Measurements from ENCODE around the gene RCBTB1.
A peak's percentile ranks its signal among the peaks of the same experiment; 100 is the strongest.

Gene RCBTB1

GRCh38 chr13:49627831-49628652 is 42.7 kb upstream of the RCBTB1 start, which contains the start of gene ARL11:
ARL11 (plus strand) TSS chr13:49628507; CDS start chr13:49630448, 1,941 bp downstream.
- TF ChIP-seq CTCF (conservative IDR thresholded peaks at IDR 0.05; ENCODE audit: low read depth, low read length): no peak
- DNase-seq (ENCODE audit: low read depth): no peak
- no peak within 1 kb of the TSS for H3K4me3 ChIP-seq (ENCODE audit: low read depth, low read length)

- no peak for TF ChIP-seq CTCF (conservative IDR thresholded peaks at IDR 0.05; ENCODE audit: low read depth, low read length)
- H3K4me3 ChIP-seq (ENCODE audit: low read depth, low read length): no peak overlapping the region
- DNase-seq (ENCODE audit: low read depth): peak; percentile 30
Measured at GRCh38 chr13:49625392-49626079, 40.2 kb upstream of the RCBTB1 start.

- H3K4me3 ChIP-seq (ENCODE audit: low read depth, low read length): no peak overlapping the region
- no peak for DNase-seq (ENCODE audit: low read depth)
- no peak for TF ChIP-seq CTCF (conservative IDR thresholded peaks at IDR 0.05; ENCODE audit: low read depth, low read length)
Measured at GRCh38 chr13:49624229-49624628, 38.9 kb upstream of the RCBTB1 start.

- no peak for TF ChIP-seq CTCF (conservative IDR thresholded peaks at IDR 0.05; ENCODE audit: low read depth, low read length)
- DNase-seq (ENCODE audit: low read depth): no peak
- no peak overlapping the region for H3K4me3 ChIP-seq (ENCODE audit: low read depth, low read length)
Measured at GRCh38 chr13:49622174-49622946, 37.0 kb upstream of the RCBTB1 start.

GRCh38 chr13:49620170-49620621 is 34.8 kb upstream of the RCBTB1 start:
- no peak for TF ChIP-seq CTCF (conservative IDR thresholded peaks at IDR 0.05; ENCODE audit: low read depth, low read length)
- peak; percentile 14 for DNase-seq (ENCODE audit: low read depth)
- peak overlapping the region; percentile 39 for H3K4me3 ChIP-seq (ENCODE audit: low read depth, low read length)

GRCh38 chr13:49616676-49617065 is 31.3 kb upstream of the RCBTB1 start:
- no peak overlapping the region for H3K4me3 ChIP-seq (ENCODE audit: low read depth, low read length)
- no peak for TF ChIP-seq CTCF (conservative IDR thresholded peaks at IDR 0.05; ENCODE audit: low read depth, low read length)
- DNase-seq (ENCODE audit: low read depth): no peak

Data from choroid plexus epithelial cell (primary cell).